ENCODE results near the gene LAMTOR3. TPM values are rescaled to one million over a fixed set of nuclear protein-coding genes. Genes with fewer than 3 reads are reported as not detected.

The LAMTOR3 gene
- total and polyA plus RNA-seq, 9 donors = 36.5 to 53.4 (median 44.0) TPM

DNA sequence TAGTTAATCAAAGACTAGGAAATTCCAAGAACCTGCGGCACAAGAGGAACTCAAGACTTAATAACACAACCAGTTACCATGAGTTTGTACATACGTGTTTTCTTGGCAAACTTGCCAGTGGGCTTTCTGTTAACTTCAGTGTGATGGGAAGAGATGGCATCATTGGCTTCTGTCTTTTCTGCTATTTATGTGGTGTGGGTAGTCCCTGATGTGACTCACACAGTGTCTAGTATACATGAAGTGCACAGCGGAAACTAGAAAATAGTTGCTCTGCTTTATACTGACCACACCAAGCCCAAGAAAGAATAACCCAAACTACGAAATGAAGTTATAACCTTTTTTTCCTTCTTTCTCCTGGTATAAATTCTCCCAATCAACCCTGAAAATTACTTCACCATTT lies 53.1 kb downstream of the LAMTOR3 start:
- Histone ChIP-seq H3K27ac (no peak overlapping the region), H3K4me3 (no peak overlapping the region), H3K27me3 (no peaks in the 10 kb centered on the region), H3K36me3 (no peaks in the 10 kb centered on the region), H3K4me1 (ENCODE audit: insufficient read depth) (peaks cover 6% of the 10 kb centered on the region), H3K9me3 (no peaks in the 10 kb centered on the region)
- no peak for TF ChIP-seq POLR2A (IDR thresholded peaks at IDR 0.05)
- no peak for TF ChIP-seq EP300 (IDR thresholded peaks at IDR 0.05)
- TF ChIP-seq, protein P1, sequence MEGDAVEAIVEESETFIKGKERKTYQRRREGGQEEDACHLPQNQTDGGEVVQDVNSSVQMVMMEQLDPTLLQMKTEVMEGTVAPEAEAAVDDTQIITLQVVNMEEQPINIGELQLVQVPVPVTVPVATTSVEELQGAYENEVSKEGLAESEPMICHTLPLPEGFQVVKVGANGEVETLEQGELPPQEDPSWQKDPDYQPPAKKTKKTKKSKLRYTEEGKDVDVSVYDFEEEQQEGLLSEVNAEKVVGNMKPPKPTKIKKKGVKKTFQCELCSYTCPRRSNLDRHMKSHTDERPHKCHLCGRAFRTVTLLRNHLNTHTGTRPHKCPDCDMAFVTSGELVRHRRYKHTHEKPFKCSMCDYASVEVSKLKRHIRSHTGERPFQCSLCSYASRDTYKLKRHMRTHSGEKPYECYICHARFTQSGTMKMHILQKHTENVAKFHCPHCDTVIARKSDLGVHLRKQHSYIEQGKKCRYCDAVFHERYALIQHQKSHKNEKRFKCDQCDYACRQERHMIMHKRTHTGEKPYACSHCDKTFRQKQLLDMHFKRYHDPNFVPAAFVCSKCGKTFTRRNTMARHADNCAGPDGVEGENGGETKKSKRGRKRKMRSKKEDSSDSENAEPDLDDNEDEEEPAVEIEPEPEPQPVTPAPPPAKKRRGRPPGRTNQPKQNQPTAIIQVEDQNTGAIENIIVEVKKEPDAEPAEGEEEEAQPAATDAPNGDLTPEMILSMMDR (IDR thresholded peaks at IDR 0.05) = no peak
- WGBS, 3 donors = 92 to 96% (median 94%) methylated on average over 4 of the region's 4 CpGs
- DNase-seq = no peak
- intact Hi-C loops (cut with DNase I) = no loop called here

DNA sequence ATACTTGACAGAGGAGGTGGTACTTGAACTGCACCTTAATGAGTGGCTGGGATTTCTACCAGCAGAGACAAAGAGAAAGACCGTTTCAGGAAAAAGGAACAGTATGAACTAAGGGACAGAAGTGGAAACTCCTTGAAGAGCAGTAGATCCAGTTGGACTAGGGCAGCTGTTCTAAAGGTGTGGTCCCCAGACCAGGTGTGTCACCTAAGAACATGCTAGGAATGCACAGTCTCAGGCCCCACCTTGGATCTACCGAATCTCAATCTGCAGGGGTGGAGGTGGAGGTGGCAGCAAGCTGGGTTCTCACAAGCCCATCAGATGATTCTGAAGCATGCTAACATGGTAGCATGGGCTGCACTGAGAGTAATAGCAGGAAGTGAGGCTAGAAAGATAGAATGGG lies 55.3 kb downstream of the LAMTOR3 start:
- H3K27ac ChIP-seq = no peak overlapping the region
- H3K36me3 ChIP-seq = no peaks in the 10 kb centered on the region
- intact Hi-C loops (cut with DNase I) = no loop called here
- no peak overlapping the region for H3K4me3 ChIP-seq
- no peaks in the 10 kb centered on the region for H3K9me3 ChIP-seq
- peaks cover 2% of the 10 kb centered on the region for H3K4me1 ChIP-seq (ENCODE audit: insufficient read depth)
- H3K27me3 ChIP-seq = no peaks in the 10 kb centered on the region
- no peak for DNase-seq
- 68 to 91% (median 69%) methylated on average over 2 of the region's 2 CpGs for WGBS, 3 donors
- no peak for TF ChIP-seq EP300 (IDR thresholded peaks at IDR 0.05)
- no peak for TF ChIP-seq POLR2A (IDR thresholded peaks at IDR 0.05)
- TF ChIP-seq, protein P1 (IDR thresholded peaks at IDR 0.05) = no peak

DNA sequence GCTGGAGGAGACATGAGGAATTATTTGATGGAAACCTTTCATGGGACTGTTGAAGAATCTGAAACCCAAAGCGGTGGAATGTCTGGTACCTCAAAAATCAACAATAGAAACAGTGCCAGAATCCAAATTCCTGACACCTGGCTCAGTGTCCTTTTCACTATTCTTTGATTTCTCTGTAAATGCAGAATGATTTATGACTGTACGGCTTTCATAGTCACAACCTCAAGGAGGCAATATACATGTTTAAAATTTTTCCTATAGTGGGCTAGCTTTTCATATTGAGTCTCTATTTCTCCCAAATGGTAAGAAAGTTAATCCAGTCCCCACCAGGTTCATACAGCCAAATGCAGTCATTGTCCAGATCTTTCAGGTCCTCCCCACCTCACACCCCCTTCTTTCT lies 58.3 kb downstream of the LAMTOR3 start:
- Histone ChIP-seq H3K27me3 (no peaks in the 10 kb centered on the region), H3K4me3 (no peak overlapping the region), H3K36me3 (no peaks in the 10 kb centered on the region), H3K27ac (no peak overlapping the region), H3K9me3 (no peaks in the 10 kb centered on the region), H3K4me1 (ENCODE audit: insufficient read depth) (peaks cover 3% of the 10 kb centered on the region)
- DNase-seq = no peak
- 92% methylated on average over 2 of the region's 2 CpGs for WGBS, 3 donors
- intact Hi-C loops (cut with DNase I) = no loop called here
- TF ChIP-seq EP300 (IDR thresholded peaks at IDR 0.05) = no peak
- TF ChIP-seq POLR2A (IDR thresholded peaks at IDR 0.05) = no peak
- TF ChIP-seq, protein P1 (IDR thresholded peaks at IDR 0.05) = no peak

DNA sequence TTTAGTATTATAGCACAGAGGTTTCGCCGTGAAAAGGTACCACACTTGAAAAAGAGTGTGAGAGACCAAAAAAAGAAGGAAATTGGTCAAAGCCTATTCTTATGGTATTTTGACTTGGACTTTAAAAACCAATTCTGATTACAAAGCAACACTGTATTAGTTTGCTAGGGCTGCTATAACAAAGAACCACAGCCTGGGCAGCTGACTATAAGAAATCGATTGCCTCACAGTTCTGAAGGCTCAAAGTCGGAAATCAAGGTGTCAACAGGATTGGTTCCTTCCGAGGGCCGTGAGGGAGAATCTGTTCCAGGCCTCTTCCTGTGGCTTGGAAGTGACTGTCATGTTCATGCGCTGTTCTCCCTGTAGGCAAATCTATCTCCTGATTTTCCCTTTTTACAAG lies 59.7 kb downstream of the LAMTOR3 start:
- Histone ChIP-seq H3K27me3 (no peaks in the 10 kb centered on the region), H3K9me3 (no peaks in the 10 kb centered on the region), H3K4me1 (ENCODE audit: insufficient read depth) (peaks cover 3% of the 10 kb centered on the region), H3K36me3 (no peaks in the 10 kb centered on the region), H3K4me3 (no peak overlapping the region), H3K27ac (no peak overlapping the region)
- no peak for DNase-seq
- WGBS, 3 donors = 97 to 98% (median 98%) methylated on average over 7 of the region's 7 CpGs
- TF ChIP-seq POLR2A (IDR thresholded peaks at IDR 0.05) (no peak), EP300 (IDR thresholded peaks at IDR 0.05) (no peak)
- TF ChIP-seq, protein P1 (IDR thresholded peaks at IDR 0.05) = no peak
- intact Hi-C loops (cut with DNase I) = no loop called here

DNA sequence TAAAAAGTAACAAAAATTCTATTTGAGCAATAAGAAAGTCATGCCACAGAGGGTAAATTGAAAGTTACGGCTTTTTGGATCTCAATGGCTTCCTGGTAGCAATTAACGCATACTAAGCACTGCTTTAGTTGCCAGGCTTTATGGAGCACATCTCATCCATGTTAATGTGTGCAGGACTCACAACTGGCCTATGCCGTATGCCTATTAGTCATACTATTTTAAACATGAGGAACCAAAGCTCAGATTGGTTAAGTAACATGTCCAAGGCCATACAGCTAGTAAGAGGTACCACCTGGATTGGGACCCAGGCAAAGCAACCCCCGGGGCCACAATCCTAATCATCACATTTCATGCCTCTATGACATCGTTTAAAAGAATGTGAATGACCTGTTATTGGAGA lies 60.5 kb downstream of the LAMTOR3 start:
- Histone ChIP-seq H3K4me3 (no peak overlapping the region), H3K9me3 (no peaks in the 10 kb centered on the region), H3K36me3 (no peaks in the 10 kb centered on the region), H3K27ac (no peak overlapping the region), H3K27me3 (no peaks in the 10 kb centered on the region), H3K4me1 (ENCODE audit: insufficient read depth) (peaks cover 3% of the 10 kb centered on the region)
- 75 to 86% (median 79%) methylated on average over 5 of the region's 5 CpGs for WGBS, 3 donors
- intact Hi-C loops (cut with DNase I) = no loop called here
- TF ChIP-seq POLR2A (IDR thresholded peaks at IDR 0.05) (no peak), EP300 (IDR thresholded peaks at IDR 0.05) (no peak)
- TF ChIP-seq, protein P1 (IDR thresholded peaks at IDR 0.05) = no peak
- no peak for DNase-seq
